GM19468 (cell line): ENCODE results near the gene PDZD8.
"Not testable (repeated sequence)": the region's sequence is repeated elsewhere in the genome, so short reads cannot be mapped to it uniquely, and the experiment has no call there.

Experiments
- ATAC-seq: cut with Tn5 transposase; IDR thresholded peaks from one replicate; pipeline ENCODE4 v1.9.1; 2021; ENCODE audit warnings: mild to moderate bottlenecking, moderate library complexity, moderate number of reproducible peaks; ENCODE audit not compliant: unreplicated experiment; ENCODE audit errors: extremely low read depth

The PDZD8 gene

GRCh38 chr10:117350909-117351308, 24.3 kb downstream of the PDZD8 start:
- peak; percentile 82 for ATAC-seq

GRCh38 chr10:117348236-117348635, 27.0 kb downstream of the PDZD8 start:
- ATAC-seq, result no peak

- ATAC-seq, result no peak
These were observed 28.7 kb downstream of the PDZD8 start for GRCh38 chr10:117346574-117346973.

GRCh38 chr10:117345143-117345542, 30.1 kb downstream of the PDZD8 start:
- no peak for ATAC-seq

- ATAC-seq, result no peak
These were observed 32.6 kb downstream of the PDZD8 start for GRCh38 chr10:117342641-117343040.

- ATAC-seq, result no peak
These were observed 34.2 kb downstream of the PDZD8 start for GRCh38 chr10:117341061-117341460.

- ATAC-seq, result no peak
These were observed 35.3 kb downstream of the PDZD8 start for GRCh38 chr10:117339979-117340378.

GRCh38 chr10:117339578-117339977, 35.7 kb downstream of the PDZD8 start:
- no peak for ATAC-seq

GRCh38 chr10:117334926-117335325, 40.3 kb downstream of the PDZD8 start:
- no peak for ATAC-seq

GRCh38 chr10:117334066-117334465, 41.2 kb downstream of the PDZD8 start:
- no peak for ATAC-seq

GRCh38 chr10:117327262-117327661, 48.0 kb downstream of the PDZD8 start:
- no peak for ATAC-seq

- ATAC-seq, result no peak
These were observed 50.9 kb downstream of the PDZD8 start for GRCh38 chr10:117324367-117324766.

- ATAC-seq, result no peak
These were observed 53.0 kb downstream of the PDZD8 start for GRCh38 chr10:117322260-117322659.

- ATAC-seq, result no peak
These were observed 55.1 kb downstream of the PDZD8 start for GRCh38 chr10:117320050-117320665.

GRCh38 chr10:117318909-117319308, 56.3 kb downstream of the PDZD8 start:
- ATAC-seq, result no peak

GRCh38 chr10:117316701-117317100, 58.5 kb downstream of the PDZD8 start:
- ATAC-seq, result no peak

GRCh38 chr10:117313641-117314040, 61.6 kb downstream of the PDZD8 start:
- no peak for ATAC-seq

GRCh38 chr10:117312430-117312829, 62.8 kb downstream of the PDZD8 start:
- ATAC-seq, result no peak

- ATAC-seq, result no peak
These were observed 64.0 kb downstream of the PDZD8 start for GRCh38 chr10:117311261-117311660.

GRCh38 chr10:117306674-117307073, 68.6 kb downstream of the PDZD8 start:
- ATAC-seq, result no peak

- ATAC-seq, result not testable (repeated sequence)
These were observed 71.8 kb downstream of the PDZD8 start for GRCh38 chr10:117303451-117303850.

- ATAC-seq, result no peak
These were observed 74.6 kb downstream of the PDZD8 start for GRCh38 chr10:117300671-117301070.

- ATAC-seq, result no peak
These were observed 75.8 kb downstream of the PDZD8 start for GRCh38 chr10:117299435-117299834.
